Pancreas (tissue), 10 donors: ENCODE results near the gene WBP11. TPM values are rescaled to one million over a fixed set of nuclear protein-coding genes. Genes with fewer than 3 reads are reported as not detected.

Experiments used
- ATAC-seq, 4 donors: fragments of 200-7000 bp; cut with Tn5 transposase; one replicate each; pipeline versions ENCODE4 v1.8.0 to v1.9.1; 2020; ENCODE audit warnings: mild to moderate bottlenecking in 4 of 4, moderate library complexity in 4 of 4
- DNase-seq, 6 donors: peaks; one replicate each; pipeline ENCODE4 v3.0.0-alpha.2; 2020
- FAIRE-seq: peaks from 2 replicates; lab custom pipeline; 2012; peaks lifted over from hg19 to GRCh38; lab: Jason Lieb, UNC
- H3K27ac ChIP-seq, 4 donors: fragments of 200-600 bp; sonication (generic); 1 replicate in 3 of 4; 2 replicates in 1 of 4; pipeline versions ENCODE4 v1.5.0 to v1.8.0; 2020
- H3K27me3 ChIP-seq, 4 donors: fragments of 200-600 bp; one replicate each; pipeline ENCODE4 v1.8.0; 2021
- H3K36me3 ChIP-seq, 3 donors: fragments of 200-600 bp; sonication (generic) in 1 of 3; one replicate each; pipeline versions ENCODE4 v1.5.0 to v1.8.0; 2020 to 2021
- H3K4me1 ChIP-seq, 3 donors: fragments of 200-600 bp; one replicate each; pipeline ENCODE4 v1.8.0; 2021
- H3K4me3 ChIP-seq, 4 donors: fragments of 200-600 bp; sonication (generic) in 2 of 4; one replicate each; pipeline versions ENCODE4 v1.5.0 to v1.8.0; 2020 to 2021
- H3K9me3 ChIP-seq, 4 donors: fragments of 200-600 bp; one replicate each; pipeline ENCODE4 v1.8.0; 2021
- WGBS, 2 donors: extraction: QIAGEN DNeasy Blood & Tissue Kit; methylation state at CpG; one replicate each; pipeline ENCODE4 v1.1.7; 2013; 5-methylcytosine and 5-hydroxymethylcytosine counted together
- intact Hi-C, 3 donors: fragments of 100-400 bp; cut with DNase I; formaldehyde crosslinking; loops; one replicate each; pipeline versions ENCODE4 v1.11.1 to v1.14.2; 2022
- polyA plus RNA-seq, 2 donors: library from polyadenylated mRNA; stranded (reverse); fragments of 200-250 nt; gene quantifications; one replicate each; pipeline ENCODE4 v1.2.3, GENCODE V29; 2013
- total RNA-seq, 6 donors: library from RNA; stranded (reverse); fragmentation: NEBNext Ultra II Directional in 4 of 6; extraction: Animal tissue kit (Norgen Biotek cat#: 25700) in 4 of 6; gene quantifications; one replicate each; pipeline versions ENCODE4 v1.2.1 to v1.2.4, GENCODE V29; 2021 to 2023
- TF ChIP-seq, protein P1 (sequence below), 4 donors: fragments of 200-600 bp; sonication (generic) in 3 of 4; IDR thresholded peaks; one replicate each; pipeline versions ENCODE4 v1.5.0 to v1.8.0; 2021; ENCODE audit warnings: antibody characterized with exemption in 4 of 4
- donor health status: healthy with polysubstance abuse.
- donor health status: DM: no; HTN: no; CAD: no; lungs with moderate emphysema.
- donor health status: DM: no; HTN: no; CAD: no.
- donor health status: control.
- donor health status: control.
- donor health status: Bipolar disorder and iron deficiency.
- donor health status: DM: yes; HTN: yes; CAD: no.
- donor health status: DM: no; HTN: no; CAD: no.
- donor health status: DM: no; HTN: no; CAD: no.
- donor health status: DM: yes; HTN: yes; CAD: no.

Gene WBP11
- 10 to 100 TPM; 12.5 to 28.5 (median 23.2) TPM for total RNA-seq
- polyA plus RNA-seq = 10 to 100 TPM in 1 of 2 donors, 1 to 10 TPM in 1; 7.9 to 14.6 TPM

DNA sequence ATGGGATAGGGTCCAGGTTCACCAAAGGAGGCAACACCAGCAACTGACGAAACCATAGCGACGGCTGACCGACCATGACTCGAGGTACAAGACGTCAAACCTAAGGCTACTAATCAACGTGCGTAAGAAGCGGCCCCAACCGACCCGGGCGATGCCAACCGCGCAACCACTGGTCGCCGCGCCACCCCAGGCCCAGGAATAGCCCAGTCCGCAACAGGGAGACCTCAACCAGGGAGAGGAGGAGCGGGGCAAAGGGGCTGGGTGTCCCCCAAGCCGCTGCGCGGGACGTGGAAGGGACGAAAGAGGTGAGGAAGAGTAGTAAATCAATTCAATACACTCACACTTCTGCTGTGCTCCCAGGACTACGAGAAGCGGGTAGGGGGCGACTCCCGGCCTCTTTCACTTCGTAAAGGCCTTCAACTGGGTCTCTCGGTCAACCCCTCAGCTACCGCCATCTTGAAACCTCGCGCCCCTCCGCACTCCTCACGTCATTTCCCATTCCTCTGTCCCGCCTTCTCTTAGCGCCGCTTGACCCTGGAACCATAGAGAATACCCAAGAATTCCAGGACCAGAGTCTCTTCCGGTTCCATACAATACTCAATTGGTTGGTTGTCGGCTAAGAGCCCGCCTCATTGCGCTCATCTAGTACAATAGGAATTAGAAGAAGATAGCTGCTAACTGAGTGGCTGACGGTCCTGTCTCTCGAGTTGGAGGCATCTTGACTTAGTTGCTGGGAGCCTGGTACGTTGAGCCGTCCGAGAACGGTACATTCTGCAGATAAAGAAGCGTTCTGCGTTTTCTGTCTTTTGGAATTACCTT lies at the start of gene WBP11, which contains the start of gene C12orf60:
TSS of gene WBP11 (minus strand) at position 468 of the 819 bp plus-strand sequence. CDS start 2,095 bp downstream, outside the sequence.
TSS of gene C12orf60 (plus strand) at position 660 of the 819 bp plus-strand sequence. CDS start 19,266 bp downstream, outside the sequence.
- Histone ChIP-seq H3K27me3 (no peaks in the 10 kb centered on the region), H3K4me1 (peaks cover 7 to 16% (median 11%) of the 10 kb centered on the region in 3 donors), H3K36me3 (peaks cover 0 to 11% (median 2%) of the 10 kb centered on the region in 3 donors), H3K4me3 (peak within 1 kb of the TSS; percentile 72 to 89 (median 84)), H3K27ac (peak within 1 kb of the TSS; percentile 68 to 87 (median 77)), H3K9me3 (no peaks in the 10 kb centered on the region)
- DNase-seq (peak; percentile 85 to 96 (median 92)), FAIRE-seq (peak; percentile 99), ATAC-seq (peak; percentile 98 to 100 (median 100))
- TF ChIP-seq, protein P1, sequence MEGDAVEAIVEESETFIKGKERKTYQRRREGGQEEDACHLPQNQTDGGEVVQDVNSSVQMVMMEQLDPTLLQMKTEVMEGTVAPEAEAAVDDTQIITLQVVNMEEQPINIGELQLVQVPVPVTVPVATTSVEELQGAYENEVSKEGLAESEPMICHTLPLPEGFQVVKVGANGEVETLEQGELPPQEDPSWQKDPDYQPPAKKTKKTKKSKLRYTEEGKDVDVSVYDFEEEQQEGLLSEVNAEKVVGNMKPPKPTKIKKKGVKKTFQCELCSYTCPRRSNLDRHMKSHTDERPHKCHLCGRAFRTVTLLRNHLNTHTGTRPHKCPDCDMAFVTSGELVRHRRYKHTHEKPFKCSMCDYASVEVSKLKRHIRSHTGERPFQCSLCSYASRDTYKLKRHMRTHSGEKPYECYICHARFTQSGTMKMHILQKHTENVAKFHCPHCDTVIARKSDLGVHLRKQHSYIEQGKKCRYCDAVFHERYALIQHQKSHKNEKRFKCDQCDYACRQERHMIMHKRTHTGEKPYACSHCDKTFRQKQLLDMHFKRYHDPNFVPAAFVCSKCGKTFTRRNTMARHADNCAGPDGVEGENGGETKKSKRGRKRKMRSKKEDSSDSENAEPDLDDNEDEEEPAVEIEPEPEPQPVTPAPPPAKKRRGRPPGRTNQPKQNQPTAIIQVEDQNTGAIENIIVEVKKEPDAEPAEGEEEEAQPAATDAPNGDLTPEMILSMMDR (IDR thresholded peaks at IDR 0.05) = no peak
- WGBS, 2 donors = 0% methylated on average over 50 of the region's 50 CpGs
- intact Hi-C loops = no loop called here

DNA sequence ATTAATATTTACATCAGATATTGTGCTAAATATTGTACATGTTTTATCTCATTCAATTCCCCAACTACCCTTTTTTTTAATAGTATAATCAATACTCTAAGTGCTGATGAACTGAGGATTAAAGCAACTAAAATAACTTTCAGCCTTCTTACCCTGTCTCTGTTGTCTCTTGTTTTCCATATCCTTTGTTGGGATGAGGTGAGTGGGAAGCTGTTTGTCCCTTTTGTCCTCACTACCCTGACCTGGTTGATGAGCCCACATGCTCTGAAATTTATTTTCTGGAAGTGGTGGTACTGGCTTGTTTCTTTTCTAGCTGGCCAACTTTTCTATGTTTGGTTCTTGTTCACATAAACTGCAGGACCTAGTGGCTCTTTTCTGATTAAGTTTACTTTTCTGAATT lies 49.6 kb upstream of the WBP11 start:
- TF ChIP-seq, protein P1 (IDR thresholded peaks at IDR 0.05) = no peak
- no peaks in the 10 kb centered on the region for H3K27me3 ChIP-seq
- H3K27ac ChIP-seq = no peak overlapping the region
- H3K4me3 ChIP-seq = no peak overlapping the region
- intact Hi-C loops = loop anchor here in 1 of 3 donors (10.0 kb wide), 1 partner anchor 142 kb away; no protein-coding TSS in a partner anchor
- FAIRE-seq (no peak), ATAC-seq (no peak), DNase-seq (no peak)
- no peaks in the 10 kb centered on the region for H3K36me3 ChIP-seq
- H3K4me1 ChIP-seq = no peaks in the 10 kb centered on the region
- no peaks in the 10 kb centered on the region for H3K9me3 ChIP-seq

DNA sequence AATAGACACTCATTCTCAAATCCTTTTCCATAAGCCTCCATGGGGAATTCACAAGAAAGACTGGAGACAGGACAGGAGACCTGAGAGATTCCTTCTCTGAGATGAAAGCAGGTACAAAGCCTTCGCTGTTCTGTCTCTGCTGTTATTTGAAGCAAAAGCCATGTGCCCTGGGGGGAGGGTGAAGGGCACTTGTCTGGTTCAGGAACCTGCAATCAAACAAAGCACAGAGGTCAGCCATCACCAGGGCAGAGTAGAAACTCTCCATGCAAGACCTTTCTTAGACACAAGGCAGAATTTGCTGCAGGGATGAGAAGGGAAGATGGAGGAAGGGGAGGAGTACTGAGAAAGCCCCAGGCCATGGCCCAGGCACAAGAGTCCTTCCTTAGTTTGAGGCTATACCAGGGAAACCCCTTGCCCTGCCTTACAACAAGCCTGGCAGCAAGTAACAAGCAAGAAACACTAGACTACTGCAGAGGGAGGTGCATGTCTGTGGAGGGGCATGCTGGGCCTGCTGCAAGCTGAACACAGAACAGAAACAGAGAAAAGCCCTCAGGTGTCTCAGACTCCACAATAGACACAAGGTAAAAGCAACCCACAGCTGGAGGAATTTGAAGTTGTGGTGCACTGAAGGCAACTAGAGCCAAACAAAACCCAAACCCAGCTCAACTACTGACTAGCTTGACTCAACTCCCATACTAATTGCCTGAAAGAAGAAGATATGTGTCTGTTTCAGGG lies 47.8 kb upstream of the WBP11 start:
- TF ChIP-seq, protein P1 (IDR thresholded peaks at IDR 0.05) = no peak
- no peak overlapping the region for H3K27ac ChIP-seq
- no peak for FAIRE-seq

DNA sequence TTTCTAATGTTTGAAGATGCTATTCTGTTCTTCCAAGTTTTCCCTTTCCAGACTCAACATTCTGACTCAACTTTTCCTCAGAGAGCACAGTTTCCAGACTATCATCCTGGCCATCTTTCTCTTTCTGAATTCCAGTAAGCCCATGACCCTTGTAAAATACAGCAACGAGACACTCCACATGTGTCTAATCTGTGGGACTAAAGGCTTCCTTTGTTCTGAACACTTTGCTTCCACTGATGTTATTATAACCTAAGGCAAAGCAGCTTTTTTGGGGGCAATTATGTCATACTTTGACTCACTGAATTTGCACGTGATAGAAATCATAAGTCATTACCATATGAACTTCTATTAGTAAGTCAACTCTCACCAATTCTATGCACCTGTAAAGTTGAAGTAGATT lies 46.4 kb upstream of the WBP11 start:
- Histone ChIP-seq H3K9me3 (no peaks in the 10 kb centered on the region), H3K27me3 (no peaks in the 10 kb centered on the region), H3K4me1 (peaks cover 10 to 21% (median 20%) of the 10 kb centered on the region in 3 donors), H3K4me3 (no peak overlapping the region), H3K27ac (no peak overlapping the region), H3K36me3 (no peaks in the 10 kb centered on the region)
- no peak for DNase-seq
- intact Hi-C loops = loop anchor here (5.0 to 10.0 kb wide), 4 partner anchors 75 to 145 kb away; no protein-coding TSS in a partner anchor
- TF ChIP-seq, protein P1 (IDR thresholded peaks at IDR 0.05) = no peak
- 76 to 78% methylated on average over 2 of the region's 2 CpGs for WGBS, 2 donors
- FAIRE-seq = no peak
- ATAC-seq = no peak

More for the DNA sequence above, 47.8 kb upstream of the WBP11 start:
- DNase-seq (no peak), ATAC-seq (no peak)
- peaks cover 5 to 15% (median 13%) of the 10 kb centered on the region in 3 donors for H3K4me1 ChIP-seq
- WGBS, 2 donors = 0 to 99% methylated on average over 1 of the region's 1 CpG
- intact Hi-C loops = loop anchor here in 1 of 3 donors (10.0 kb wide), 1 partner anchor 144 kb away; no protein-coding TSS in a partner anchor
- H3K27me3 ChIP-seq = no peaks in the 10 kb centered on the region
- no peak overlapping the region for H3K4me3 ChIP-seq
- no peaks in the 10 kb centered on the region for H3K9me3 ChIP-seq
- no peaks in the 10 kb centered on the region for H3K36me3 ChIP-seq
